Natural killer cell (primary cell): Measurements from ENCODE around the gene ST6GALNAC1. TPM values are rescaled to one million over a fixed set of nuclear protein-coding genes. Genes with fewer than 3 reads are reported as not detected.

Experiments used
- ATAC-seq, 3 donors: fragments of 150-1000 bp in 2 of 3; fragments of 200-7000 bp in 1 of 3; cut with Tn5 transposase; 1 replicate in 1 of 3; 2 replicates in 2 of 3; pipeline ENCODE4 v1.10.0; 2021; ENCODE audit warnings: mild to moderate bottlenecking in 2 of 3, moderate library complexity in 2 of 3
- DNase-seq, 2 donors: peaks; one replicate each; pipeline versions ENCODE4 v3.0.0 to v3.0.0-alpha.2; 2013 to 2021; ENCODE audit warnings: mixed read lengths in 1 of 2
- H3K27ac ChIP-seq: one replicate; pipeline ENCODE4 v1.5.1; 2013; ENCODE audit warnings: mild to moderate bottlenecking, low read length
- H3K27me3 ChIP-seq: one replicate; pipeline ENCODE4 v1.6.1; 2013; ENCODE audit warnings: low read length; ENCODE audit not compliant: control insufficient read depth, insufficient read depth
- H3K36me3 ChIP-seq: one replicate; pipeline ENCODE4 v1.6.1; 2013; ENCODE audit warnings: low read length; ENCODE audit not compliant: control insufficient read depth, insufficient read depth
- H3K4me1 ChIP-seq: one replicate; pipeline ENCODE4 v1.6.1; 2013; ENCODE audit warnings: low read length; ENCODE audit not compliant: control insufficient read depth, insufficient read depth
- H3K4me3 ChIP-seq: one replicate; pipeline ENCODE4 v1.5.1; 2013; ENCODE audit warnings: low read length
- H3K9me3 ChIP-seq: one replicate; pipeline ENCODE4 v1.6.1; 2013; ENCODE audit warnings: low read length; ENCODE audit not compliant: control insufficient read depth, insufficient read depth
- H3K27ac Mint-ChIP-seq, 2 donors: one replicate each; pipeline ENCODE4 v1.8.0; 2022; ENCODE audit warnings: mild to moderate bottlenecking in 2 of 2, mixed read lengths in 2 of 2, moderate library complexity in 1 of 2
- H3K27me3 Mint-ChIP-seq, 2 donors: one replicate each; pipeline ENCODE4 v1.8.0; 2022; ENCODE audit warnings: low read depth in 2 of 2, mixed read lengths in 2 of 2
- H3K36me3 Mint-ChIP-seq: one replicate; pipeline ENCODE4 v1.8.0; 2022; ENCODE audit warnings: mixed read lengths
- H3K4me1 Mint-ChIP-seq, 2 donors: one replicate each; pipeline ENCODE4 v1.8.0; 2022; ENCODE audit warnings: mixed read lengths in 2 of 2
- H3K4me3 Mint-ChIP-seq: one replicate; pipeline ENCODE4 v1.8.0; 2022; ENCODE audit warnings: mild to moderate bottlenecking, moderate library complexity, mixed read lengths
- H3K9me3 Mint-ChIP-seq, 2 donors: one replicate each; pipeline ENCODE4 v1.8.0; 2022; ENCODE audit warnings: mixed read lengths in 2 of 2
- CTCF ChIP-seq: fragments of 200-600 bp; IDR thresholded peaks from one replicate; pipeline ENCODE4 v1.8.0; 2022; ENCODE audit warnings: antibody characterized with exemption
- WGBS: methylation state at CpG from one replicate; pipeline ENCODE4 v1.1.7; 2013; ENCODE audit warnings: missing lambda C conversion rate; ENCODE audit not compliant: insufficient coverage; 5-methylcytosine and 5-hydroxymethylcytosine counted together
- intact Hi-C: fragments of 100-400 bp; cut with micrococcal nuclease; formaldehyde crosslinking; loops from one replicate; pipeline ENCODE4 v1.14.2; 2022
- total RNA-seq, 4 donors: library from RNA; stranded (reverse); fragments of 120-200 nt in 1 of 4; gene quantifications; one replicate each; pipeline versions ENCODE4 v1.2.3 to v1.2.4, GENCODE V29; 2013 to 2022

ST6GALNAC1 gene
- total RNA-seq, 3 donors from 2014 or later (not counting 1 experiment from before 2014, with no cell fraction given), result 1.0 TPM; not detected in 2

- intact Hi-C loops, result loop anchor here (1.0 to 5.0 kb wide), 3 partner anchors 115 to 318 kb away; no protein-coding TSS in a partner anchor
- Mint-ChIP-seq H3K4me1 (peaks cover 23 to 26% of the 10 kb centered on the region in 2 donors), H3K36me3 (no peaks in the 10 kb centered on the region), H3K27ac (peak overlapping the region; percentile 91 to 97), H3K4me3 (peak overlapping the region; percentile 87), H3K9me3 (no peaks in the 10 kb centered on the region), H3K27me3 (no peaks in the 10 kb centered on the region)
- DNase-seq (no peak), ATAC-seq (peak in 1 of 3 donors; percentile 4)
- Histone ChIP-seq H3K36me3 (no peaks in the 10 kb centered on the region), H3K4me1 (peaks cover 21% of the 10 kb centered on the region), H3K27me3 (no peaks in the 10 kb centered on the region), H3K9me3 (no peaks in the 10 kb centered on the region), H3K4me3 (peak overlapping the region; percentile 81), H3K27ac (peak overlapping the region; percentile 89)
- TF ChIP-seq CTCF, result no peak
- 0% methylated on average over 19 of the region's 19 CpGs for WGBS
Observed at GRCh38 chr17:76671912-76672262, 28.3 kb upstream of the ST6GALNAC1 start.

GRCh38 chr17:76671123-76671911 is 27.8 kb upstream of the ST6GALNAC1 start:
- 24% methylated on average over 32 of the region's 32 CpGs for WGBS
- Histone ChIP-seq H3K27ac (peak overlapping the region; percentile 89), H3K4me1 (peaks cover 17% of the 10 kb centered on the region), H3K36me3 (no peaks in the 10 kb centered on the region), H3K27me3 (no peaks in the 10 kb centered on the region), H3K9me3 (no peaks in the 10 kb centered on the region), H3K4me3 (peak overlapping the region; percentile 81)
- Mint-ChIP-seq H3K4me1 (peaks cover 23 to 26% of the 10 kb centered on the region in 2 donors), H3K27me3 (no peaks in the 10 kb centered on the region), H3K27ac (peak overlapping the region; percentile 91 to 97), H3K36me3 (no peaks in the 10 kb centered on the region), H3K4me3 (peak overlapping the region; percentile 87), H3K9me3 (no peaks in the 10 kb centered on the region)
- DNase-seq (peak; percentile 97 to 100), ATAC-seq (peak; percentile 98 to 100 (median 99))
- intact Hi-C loops, result loop anchor here (1.0 to 5.0 kb wide), 3 partner anchors 114 to 317 kb away; no protein-coding TSS in a partner anchor
- TF ChIP-seq CTCF, result no peak

GRCh38 chr17:76670718-76671122 is 27.2 kb upstream of the ST6GALNAC1 start:
- Mint-ChIP-seq H3K4me3 (peak overlapping the region; percentile 87), H3K36me3 (no peaks in the 10 kb centered on the region), H3K27me3 (peaks cover 0 to 1% of the 10 kb centered on the region in 2 donors), H3K4me1 (peaks cover 23 to 26% of the 10 kb centered on the region in 2 donors), H3K27ac (peak overlapping the region; percentile 91 to 97), H3K9me3 (no peaks in the 10 kb centered on the region)
- Histone ChIP-seq H3K4me3 (no peak overlapping the region), H3K36me3 (no peaks in the 10 kb centered on the region), H3K27me3 (no peaks in the 10 kb centered on the region), H3K9me3 (no peaks in the 10 kb centered on the region), H3K4me1 (peaks cover 17% of the 10 kb centered on the region), H3K27ac (peak overlapping the region; percentile 89)
- peak in 1 of 2 donors; percentile 52 for DNase-seq
- intact Hi-C loops, result loop anchor here (1.0 to 5.0 kb wide), 3 partner anchors 113 to 316 kb away; no protein-coding TSS in a partner anchor
- TF ChIP-seq CTCF, result no peak
- ATAC-seq, result no peak
- WGBS, result 80% methylated on average over 9 of the region's 9 CpGs
